Measurements from ENCODE around the gene PLA2G2C.
"Not testable (repeated sequence)": the region's sequence is repeated elsewhere in the genome, so short reads cannot be mapped to it uniquely, and the experiment has no call there.

Gene PLA2G2C, protein sequence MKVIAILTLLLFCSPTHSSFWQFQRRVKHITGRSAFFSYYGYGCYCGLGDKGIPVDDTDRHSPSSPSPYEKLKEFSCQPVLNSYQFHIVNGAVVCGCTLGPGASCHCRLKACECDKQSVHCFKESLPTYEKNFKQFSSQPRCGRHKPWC

DNA sequence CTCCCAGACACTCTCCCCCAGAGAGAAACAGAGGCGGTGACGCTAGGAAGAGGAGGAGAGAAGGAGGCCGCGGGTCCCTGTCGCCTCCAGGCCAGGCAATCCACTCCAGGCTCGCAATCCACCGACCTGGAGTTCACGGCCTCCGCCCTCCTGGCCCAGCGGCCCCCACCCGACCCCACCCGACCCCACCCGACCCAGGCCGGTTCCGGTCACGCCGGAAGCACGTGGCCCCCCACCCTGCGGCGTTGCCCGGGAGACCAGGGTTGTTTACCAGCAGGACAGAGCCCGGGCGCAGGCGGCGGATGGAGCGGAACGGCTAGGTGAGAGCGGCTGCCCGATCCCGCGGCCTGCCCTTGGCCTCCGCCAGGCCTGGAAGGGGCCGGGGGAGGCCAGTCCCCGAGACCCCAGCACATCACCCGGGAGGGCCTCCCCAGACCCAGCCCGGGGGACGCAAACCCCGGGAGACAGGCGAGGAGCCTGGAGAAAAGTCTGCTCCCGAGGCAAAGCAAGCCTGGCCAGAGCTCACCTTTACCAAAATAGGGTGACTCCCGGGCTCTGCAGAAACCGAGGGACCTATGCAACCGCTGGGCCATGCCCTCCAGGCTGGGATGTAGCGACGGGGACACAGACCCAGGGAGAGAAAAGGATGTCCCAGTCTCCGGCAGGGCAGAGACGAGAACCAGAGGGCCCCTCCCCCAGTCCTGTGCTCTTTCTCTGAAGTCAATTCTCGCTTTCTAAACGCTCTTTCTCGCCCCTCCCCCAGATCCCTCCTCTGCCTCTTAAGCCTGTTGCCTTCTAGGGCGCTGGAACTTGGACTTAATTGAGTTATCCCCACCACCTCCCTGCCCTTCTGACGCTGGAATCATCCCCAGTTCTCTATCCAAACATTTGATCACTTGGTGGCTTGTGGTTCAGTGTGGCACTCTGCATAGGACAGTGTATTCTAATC is at the start of gene PLA2G2C, which contains the start of gene UBXN10:
Gene PLA2G2C (minus strand): TSS at position 685 of the 949 bp plus-strand sequence. CDS start 9,155 bp downstream, outside the sequence.
Gene UBXN10 (plus strand): TSS at position 263 of the 949 bp plus-strand sequence. CDS start 4,466 bp downstream, outside the sequence.
- in situ Hi-C loops (cut with MboI; ENCODE audit: low sequenced_read_pairs): no loop called here
- Histone ChIP-seq H3K27me3 (ENCODE audit: low read depth) (peaks cover 45% of the 10 kb centered on the region), H3K9me3 (no peaks in the 10 kb centered on the region), H3K4me1 (no peaks in the 10 kb centered on the region), H3K36me3 (replicated peaks) (no peaks in the 10 kb centered on the region), H3K4me3 (no peak within 1 kb of the TSS)
- peak in 1 of 2 experiments; percentile 28 for DNase-seq (ENCODE audit: low spot score in 2 of 2)

DNA sequence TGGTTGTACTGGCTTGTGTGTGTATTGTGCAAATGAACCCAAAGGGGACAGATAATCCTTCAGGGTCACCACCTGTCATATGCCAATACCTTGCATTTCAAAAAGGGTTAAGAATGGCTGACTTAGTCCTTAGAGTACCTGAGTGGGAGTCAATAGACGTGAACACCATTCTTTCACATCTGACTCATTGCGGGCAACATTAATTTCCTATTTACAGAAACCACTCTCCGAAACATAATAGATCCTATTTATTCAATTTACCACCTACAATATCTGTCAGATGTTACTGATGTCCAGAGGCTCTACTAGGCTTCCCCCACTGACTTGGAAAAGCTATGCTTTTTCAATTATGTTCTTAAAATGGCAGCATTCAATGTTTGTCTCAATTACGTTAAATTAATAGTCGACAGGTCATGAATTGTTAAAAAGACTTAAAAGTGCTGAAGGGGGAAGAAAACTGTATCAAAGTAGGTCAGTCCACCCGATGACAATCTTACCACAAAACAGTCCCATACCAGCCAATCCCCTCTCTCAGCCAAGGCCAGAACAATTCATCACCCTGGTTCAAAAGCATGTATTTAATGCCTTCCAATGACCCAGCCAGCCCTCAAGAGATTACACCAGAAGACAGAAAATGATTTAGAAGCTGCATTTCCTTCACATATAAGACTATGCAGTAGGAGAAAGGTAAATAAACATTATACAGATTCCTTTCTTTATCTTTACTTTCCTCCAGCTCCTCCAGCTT is 48.6 kb upstream of the PLA2G2C start:
- Histone ChIP-seq H3K4me1 (no peaks in the 10 kb centered on the region), H3K36me3 (replicated peaks) (no peaks in the 10 kb centered on the region), H3K27me3 (ENCODE audit: low read depth) (peaks cover 17% of the 10 kb centered on the region), H3K9me3 (no peaks in the 10 kb centered on the region), H3K4me3 (no peak overlapping the region)
- in situ Hi-C loops (cut with MboI; ENCODE audit: low sequenced_read_pairs): no loop called here
- no peak for DNase-seq (ENCODE audit: low spot score in 2 of 2)

DNA sequence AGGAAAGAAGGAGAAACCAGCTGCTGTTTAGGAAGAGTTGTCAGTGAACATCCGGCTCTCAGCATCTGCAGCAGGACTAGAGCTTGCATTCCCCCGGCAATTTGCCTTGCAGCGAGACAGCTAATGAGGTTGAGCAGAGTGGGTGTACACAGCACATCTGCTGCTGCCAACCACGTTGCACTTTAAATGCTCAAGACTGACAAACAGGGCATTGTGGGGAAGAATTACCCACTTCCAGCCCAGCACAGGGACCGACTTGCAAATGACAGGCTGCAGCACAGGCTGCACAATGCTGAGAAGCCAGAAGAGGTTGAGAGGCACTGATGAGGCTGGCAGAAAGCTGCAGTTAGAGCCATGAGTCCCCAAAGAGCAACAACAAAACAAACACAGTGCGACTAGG is 47.5 kb upstream of the PLA2G2C start:
- no peak for DNase-seq (ENCODE audit: low spot score in 2 of 2)
- Histone ChIP-seq H3K4me1 (no peaks in the 10 kb centered on the region), H3K27me3 (ENCODE audit: low read depth) (peaks cover 22% of the 10 kb centered on the region), H3K4me3 (no peak overlapping the region), H3K36me3 (replicated peaks) (no peaks in the 10 kb centered on the region), H3K9me3 (no peaks in the 10 kb centered on the region)
- in situ Hi-C loops (cut with MboI; ENCODE audit: low sequenced_read_pairs): no loop called here

DNA sequence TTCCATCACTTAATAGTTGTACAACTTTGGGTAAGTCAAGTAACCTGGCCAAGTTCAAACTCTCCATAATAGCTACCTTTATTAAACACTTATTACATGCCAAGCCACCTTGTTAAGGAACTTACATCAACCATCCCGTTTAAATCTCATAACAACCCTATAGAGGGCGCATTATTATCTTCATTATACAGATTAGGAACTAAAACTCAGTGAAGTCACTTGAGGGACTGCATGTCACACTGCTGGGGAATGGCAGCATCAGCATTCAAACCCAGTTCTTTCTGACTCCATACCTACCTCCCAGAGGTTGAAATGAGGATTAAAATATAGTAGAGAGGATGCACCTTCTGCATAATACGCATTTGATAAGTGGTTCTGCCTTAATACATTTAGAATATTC is 47.1 kb upstream of the PLA2G2C start:
- no peaks in the 10 kb centered on the region for H3K36me3 ChIP-seq (replicated peaks)
- no peak for DNase-seq (ENCODE audit: low spot score in 2 of 2)
- in situ Hi-C loops (cut with MboI; ENCODE audit: low sequenced_read_pairs): no loop called here
- H3K9me3 ChIP-seq: no peaks in the 10 kb centered on the region
- H3K27me3 ChIP-seq (ENCODE audit: low read depth): peaks cover 27% of the 10 kb centered on the region
- no peak overlapping the region for H3K4me3 ChIP-seq
- no peaks in the 10 kb centered on the region for H3K4me1 ChIP-seq

DNA sequence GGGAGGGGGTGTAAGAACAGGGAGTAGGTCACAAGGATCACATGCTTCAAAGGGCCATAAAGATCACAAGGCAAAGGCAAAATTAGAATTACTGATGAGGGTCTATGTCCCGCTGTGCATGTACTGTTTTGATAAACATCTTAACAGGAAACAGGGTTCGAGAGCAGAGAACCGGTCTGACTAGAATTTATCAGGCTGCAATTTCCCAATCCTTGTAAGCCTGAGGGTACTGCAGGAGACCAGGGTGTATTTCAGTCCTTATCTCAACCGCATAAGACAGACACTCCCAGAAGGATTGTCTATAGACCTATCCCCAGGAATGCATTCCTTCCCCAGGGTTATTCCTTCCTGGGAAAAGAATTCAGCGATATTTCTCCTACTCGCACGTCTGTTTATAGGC is 46.2 kb upstream of the PLA2G2C start:
- in situ Hi-C loops (cut with MboI; ENCODE audit: low sequenced_read_pairs); DNase-seq (ENCODE audit: low spot score in 2 of 2); H3K36me3 ChIP-seq (replicated peaks); H3K9me3 ChIP-seq; H3K4me1 ChIP-seq; H3K4me3 ChIP-seq: not testable (repeated sequence)
- H3K27me3 ChIP-seq (ENCODE audit: low read depth): peaks cover 29% of the 10 kb centered on the region

DNA sequence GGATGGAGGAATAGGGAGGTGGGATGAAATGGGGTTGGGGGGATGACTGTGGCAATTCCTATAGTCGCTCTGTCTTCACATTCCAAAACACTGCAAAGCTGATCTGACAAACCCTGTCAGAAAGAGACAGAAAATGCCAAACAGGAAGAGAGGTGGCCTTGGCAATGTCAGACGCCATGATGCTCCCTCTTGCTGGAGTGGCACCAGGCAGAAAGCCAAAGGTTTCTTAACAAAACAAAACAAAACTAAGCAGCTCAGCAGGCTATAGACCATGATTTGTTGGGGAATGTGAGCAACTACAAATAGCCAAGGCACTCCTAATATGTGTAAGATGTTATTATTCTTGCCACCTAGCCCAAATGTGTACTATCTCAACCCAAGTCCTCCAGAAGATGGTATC is 42.9 kb upstream of the PLA2G2C start:
- H3K4me1 ChIP-seq: no peaks in the 10 kb centered on the region
- in situ Hi-C loops (cut with MboI; ENCODE audit: low sequenced_read_pairs): no loop called here
- H3K27me3 ChIP-seq (ENCODE audit: low read depth): peaks cover 24% of the 10 kb centered on the region
- H3K9me3 ChIP-seq: no peaks in the 10 kb centered on the region
- no peak for DNase-seq (ENCODE audit: low spot score in 2 of 2)
- no peaks in the 10 kb centered on the region for H3K36me3 ChIP-seq (replicated peaks)
- H3K4me3 ChIP-seq: no peak overlapping the region

DNA sequence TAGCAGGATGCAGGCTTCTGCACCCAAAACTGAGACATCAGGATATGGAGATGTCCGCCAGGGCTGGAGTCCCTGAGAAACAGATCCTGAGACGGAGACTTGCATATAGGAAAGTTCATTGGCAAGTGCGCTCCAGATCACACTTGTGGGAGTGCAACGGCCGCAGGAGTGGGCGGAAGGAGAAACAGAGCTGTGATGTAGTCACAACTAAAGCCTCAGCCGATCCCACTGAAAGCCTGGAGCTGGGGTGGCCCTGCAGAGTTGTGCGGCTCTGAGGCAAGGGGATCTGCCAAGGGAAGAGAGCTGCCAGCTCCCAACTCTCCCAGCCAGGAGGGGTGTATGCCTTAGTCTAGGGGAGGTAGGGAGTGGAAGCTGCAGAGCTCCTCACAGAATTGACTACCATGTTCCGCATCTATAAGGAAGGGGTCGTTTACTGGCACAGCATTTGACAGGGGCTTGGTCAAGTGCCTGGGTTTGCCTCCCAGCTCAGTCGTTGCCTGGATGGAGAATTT is 42.1 kb upstream of the PLA2G2C start:
- Histone ChIP-seq H3K4me1 (no peaks in the 10 kb centered on the region), H3K9me3 (no peaks in the 10 kb centered on the region), H3K27me3 (ENCODE audit: low read depth) (peaks cover 21% of the 10 kb centered on the region), H3K36me3 (replicated peaks) (no peaks in the 10 kb centered on the region), H3K4me3 (no peak overlapping the region)
- no peak for DNase-seq (ENCODE audit: low spot score in 2 of 2)
- in situ Hi-C loops (cut with MboI; ENCODE audit: low sequenced_read_pairs): no loop called here

DNA sequence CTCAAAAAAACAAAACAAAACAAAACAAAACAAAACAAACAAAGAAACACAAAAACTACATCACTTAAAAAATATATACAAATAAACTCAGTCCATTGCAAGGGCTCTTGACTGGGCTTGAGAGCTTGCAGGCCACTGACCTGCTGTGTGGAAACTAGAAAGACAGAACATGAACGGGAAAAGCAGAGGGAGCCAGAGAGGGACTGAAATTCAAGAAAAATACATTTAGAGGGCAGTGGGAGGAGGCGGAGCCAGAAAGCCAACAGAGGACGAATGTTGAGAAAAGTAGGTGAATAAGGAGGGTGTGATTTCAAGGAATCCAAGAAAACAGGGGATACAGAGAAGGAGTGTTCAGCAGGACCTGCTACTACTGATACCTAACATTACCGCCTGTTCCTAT is 41.4 kb upstream of the PLA2G2C start:
- no peaks in the 10 kb centered on the region for H3K36me3 ChIP-seq (replicated peaks)
- in situ Hi-C loops (cut with MboI; ENCODE audit: low sequenced_read_pairs): no loop called here
- no peak for DNase-seq (ENCODE audit: low spot score in 2 of 2)
- peaks cover 21% of the 10 kb centered on the region for H3K27me3 ChIP-seq (ENCODE audit: low read depth)
- H3K4me3 ChIP-seq: no peak overlapping the region
- H3K4me1 ChIP-seq: no peaks in the 10 kb centered on the region
- H3K9me3 ChIP-seq: no peaks in the 10 kb centered on the region

DNA sequence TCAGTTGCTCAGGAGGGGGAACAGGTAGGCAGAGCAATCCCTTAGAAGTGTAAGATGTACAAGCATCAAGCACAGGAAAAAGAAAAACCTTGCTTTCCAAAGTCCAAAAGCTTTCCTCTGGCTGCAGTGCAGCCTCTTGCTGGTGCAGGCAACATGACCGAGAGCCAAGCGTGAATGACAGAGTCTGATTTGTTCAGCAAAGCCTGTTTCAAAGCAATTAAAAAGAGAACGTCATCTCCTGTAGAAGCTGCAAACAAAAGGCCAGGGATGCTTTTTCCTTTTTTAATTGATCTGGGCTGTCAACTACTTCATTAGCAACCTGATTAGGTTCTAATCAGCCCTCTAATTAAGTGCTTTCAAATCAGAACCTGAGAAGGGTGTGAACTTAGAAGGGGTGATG is 38.2 kb upstream of the PLA2G2C start:
- no peak for DNase-seq (ENCODE audit: low spot score in 2 of 2)
- Histone ChIP-seq H3K27me3 (ENCODE audit: low read depth) (peaks cover 33% of the 10 kb centered on the region), H3K4me3 (no peak overlapping the region), H3K4me1 (no peaks in the 10 kb centered on the region), H3K36me3 (replicated peaks) (no peaks in the 10 kb centered on the region), H3K9me3 (no peaks in the 10 kb centered on the region)
- in situ Hi-C loops (cut with MboI; ENCODE audit: low sequenced_read_pairs): no loop called here

DNA sequence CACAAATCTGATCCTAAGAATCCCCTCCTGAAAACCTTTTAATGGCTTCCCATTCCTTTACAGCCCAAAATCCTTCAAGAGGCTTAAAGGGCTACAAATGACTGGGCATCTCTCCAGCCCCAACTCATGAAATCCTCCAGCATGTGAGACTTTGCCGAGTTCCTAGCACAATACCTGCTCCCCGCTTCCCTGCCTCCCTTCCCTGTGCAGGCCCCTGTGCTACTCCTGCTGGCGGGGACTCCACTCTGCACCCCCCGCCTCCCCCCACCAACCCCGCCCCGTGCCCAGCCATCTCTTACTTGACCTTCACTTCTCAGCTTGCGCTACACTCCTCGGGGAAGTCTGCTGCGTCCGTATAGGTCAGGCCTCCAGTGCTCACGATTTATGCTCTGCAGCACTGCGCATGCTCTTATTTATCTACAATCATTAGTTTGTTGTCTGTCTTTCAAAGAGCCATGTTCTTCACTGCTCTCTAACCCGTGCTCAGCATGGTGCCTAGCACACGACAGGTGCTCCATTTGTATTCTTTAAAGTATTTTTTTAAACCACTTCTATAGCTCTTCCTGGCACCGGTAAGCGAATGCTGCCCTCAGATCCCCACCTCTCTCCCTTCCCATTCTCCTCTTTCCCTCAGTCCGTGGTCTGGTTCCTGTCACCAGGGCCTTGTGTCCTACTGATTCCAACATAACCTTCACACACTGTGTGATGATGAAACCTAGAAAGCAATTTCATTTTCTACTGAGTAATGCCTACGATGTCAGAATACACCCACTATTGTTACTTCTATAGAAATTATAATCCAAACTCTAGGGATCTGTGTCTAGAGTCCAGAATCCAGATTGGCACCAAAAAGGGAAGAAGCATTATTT is 37.5 kb upstream of the PLA2G2C start:
- H3K9me3 ChIP-seq: no peaks in the 10 kb centered on the region
- peaks cover 30% of the 10 kb centered on the region for H3K27me3 ChIP-seq (ENCODE audit: low read depth)
- in situ Hi-C loops (cut with MboI; ENCODE audit: low sequenced_read_pairs): no loop called here
- no peaks in the 10 kb centered on the region for H3K36me3 ChIP-seq (replicated peaks)
- DNase-seq (ENCODE audit: low spot score in 2 of 2): no peak
- no peak overlapping the region for H3K4me3 ChIP-seq
- H3K4me1 ChIP-seq: no peaks in the 10 kb centered on the region

DNA sequence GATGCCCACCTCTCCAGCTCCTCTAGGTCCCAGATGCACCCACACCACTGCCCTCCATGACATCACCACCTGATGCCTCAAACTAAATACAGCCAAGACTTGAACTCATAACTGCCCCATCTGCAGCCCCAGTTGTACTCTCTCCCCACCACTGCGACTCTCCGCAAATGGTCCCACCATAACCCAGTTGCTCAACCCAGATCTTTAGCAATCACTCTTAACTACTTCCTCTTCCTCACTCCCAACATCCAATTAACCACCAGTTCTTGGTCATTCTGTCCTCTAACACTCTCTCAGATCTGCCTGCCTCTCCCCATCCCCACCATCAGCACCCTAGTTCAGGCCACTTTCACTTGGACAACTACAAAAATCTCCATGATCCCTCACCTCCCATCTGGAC is 36.8 kb upstream of the PLA2G2C start:
- Histone ChIP-seq H3K36me3 (replicated peaks) (no peaks in the 10 kb centered on the region), H3K4me3 (no peak overlapping the region), H3K27me3 (ENCODE audit: low read depth) (peaks cover 25% of the 10 kb centered on the region), H3K9me3 (no peaks in the 10 kb centered on the region), H3K4me1 (no peaks in the 10 kb centered on the region)
- DNase-seq (ENCODE audit: low spot score in 2 of 2): no peak
- in situ Hi-C loops (cut with MboI; ENCODE audit: low sequenced_read_pairs): no loop called here

DNA sequence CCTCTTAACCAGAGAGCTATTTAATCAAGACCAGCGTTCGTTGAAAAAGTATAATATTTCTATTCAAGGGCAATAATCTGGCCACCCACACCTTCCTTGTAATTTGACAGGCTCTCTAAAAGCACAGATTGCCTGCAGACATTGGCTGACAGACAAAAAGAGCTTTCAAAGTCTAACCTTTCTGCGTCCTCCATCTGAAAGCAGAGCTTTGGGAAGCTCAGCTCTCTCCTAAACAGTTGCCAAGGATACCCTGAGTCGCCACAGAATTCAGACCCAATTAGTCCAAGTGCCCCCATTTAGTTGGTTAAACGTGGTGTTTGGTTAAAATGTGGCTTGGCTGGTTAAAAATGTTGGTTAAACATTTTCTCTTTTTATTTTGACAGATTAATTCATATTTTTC is 33.7 kb upstream of the PLA2G2C start:
- no peaks in the 10 kb centered on the region for H3K36me3 ChIP-seq (replicated peaks)
- in situ Hi-C loops (cut with MboI; ENCODE audit: low sequenced_read_pairs): no loop called here
- H3K27me3 ChIP-seq (ENCODE audit: low read depth): peaks cover 19% of the 10 kb centered on the region
- H3K4me1 ChIP-seq: no peaks in the 10 kb centered on the region
- H3K4me3 ChIP-seq: no peak overlapping the region
- no peaks in the 10 kb centered on the region for H3K9me3 ChIP-seq
- DNase-seq (ENCODE audit: low spot score in 2 of 2): no peak

DNA sequence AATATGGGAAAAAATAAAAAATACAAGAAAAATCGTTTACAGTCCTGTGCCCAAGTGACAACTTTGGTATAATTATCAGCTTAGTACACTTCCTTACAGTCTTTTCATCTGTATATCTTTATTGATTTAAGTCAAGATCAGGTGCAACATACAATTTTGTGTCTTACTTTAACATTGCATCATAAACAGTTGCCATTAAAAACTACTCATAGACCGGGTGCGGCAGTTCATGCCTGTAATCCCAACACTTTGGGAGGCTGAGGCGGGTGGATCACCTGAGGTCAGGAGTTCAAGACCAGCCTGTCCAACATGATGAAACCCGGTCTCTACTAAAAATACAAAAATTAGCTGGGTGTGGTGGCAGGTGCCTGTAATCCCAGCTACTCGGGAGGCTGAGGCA is 32.7 kb upstream of the PLA2G2C start:
- not testable (repeated sequence) for H3K9me3 ChIP-seq; H3K4me1 ChIP-seq; DNase-seq (ENCODE audit: low spot score in 2 of 2); H3K36me3 ChIP-seq (replicated peaks); H3K4me3 ChIP-seq
- peaks cover 22% of the 10 kb centered on the region for H3K27me3 ChIP-seq (ENCODE audit: low read depth)
- in situ Hi-C loops (cut with MboI; ENCODE audit: low sequenced_read_pairs): loop anchor here (5.0 kb wide), 1 partner anchor 273 kb away; no protein-coding TSS in a partner anchor

All from HAP-1 (cell line).